ENCODE data around the gene ADAMTSL2.
A peak's percentile ranks its signal among the peaks of the same experiment; 100 is the strongest.

ADAMTSL2 gene

GRCh38 chr9:133505901-133506652 lies 28.4 kb upstream of the ADAMTSL2 start:
- Histone ChIP-seq H3K27ac (ENCODE audit: low read depth, low read length) (no peak overlapping the region), H3K9me3 (ENCODE audit: control insufficient read depth, insufficient read depth, low read length) (peaks cover 3% of the 10 kb centered on the region; the same call in 1 of the 2 replicates), H3K4me1 (ENCODE audit: control insufficient read depth, insufficient read depth, low read length) (peaks cover 12% of the 10 kb centered on the region), H3K4me3 (ENCODE audit: low read depth, low read length) (no peak overlapping the region), H3K9ac (ENCODE audit: low read depth, low read length) (no peak overlapping the region), H3K27me3 (ENCODE audit: control insufficient read depth, insufficient read depth, low read length) (no peaks in the 10 kb centered on the region), H3K36me3 (ENCODE audit: control insufficient read depth, insufficient read depth, low read length) (no peaks in the 10 kb centered on the region)

GRCh38 chr9:133506653-133507038 lies 27.9 kb upstream of the ADAMTSL2 start:
- H3K27me3 ChIP-seq (ENCODE audit: control insufficient read depth, insufficient read depth, low read length) = no peaks in the 10 kb centered on the region
- no peaks in the 10 kb centered on the region for H3K36me3 ChIP-seq (ENCODE audit: control insufficient read depth, insufficient read depth, low read length)
- no peak overlapping the region for H3K4me3 ChIP-seq (ENCODE audit: low read depth, low read length)
- H3K27ac ChIP-seq (ENCODE audit: low read depth, low read length) = no peak overlapping the region
- H3K9me3 ChIP-seq (ENCODE audit: control insufficient read depth, insufficient read depth, low read length) = peaks cover 3% of the 10 kb centered on the region; the same call in 1 of the 2 replicates
- peaks cover 12% of the 10 kb centered on the region for H3K4me1 ChIP-seq (ENCODE audit: control insufficient read depth, insufficient read depth, low read length)
- no peak overlapping the region for H3K9ac ChIP-seq (ENCODE audit: low read depth, low read length)

GRCh38 chr9:133507246-133507965 lies 27.1 kb upstream of the ADAMTSL2 start:
- Histone ChIP-seq H3K27ac (ENCODE audit: low read depth, low read length) (no peak overlapping the region), H3K9me3 (ENCODE audit: control insufficient read depth, insufficient read depth, low read length) (no peaks in the 10 kb centered on the region), H3K36me3 (ENCODE audit: control insufficient read depth, insufficient read depth, low read length) (no peaks in the 10 kb centered on the region), H3K27me3 (ENCODE audit: control insufficient read depth, insufficient read depth, low read length) (no peaks in the 10 kb centered on the region), H3K4me1 (ENCODE audit: control insufficient read depth, insufficient read depth, low read length) (peaks cover 12% of the 10 kb centered on the region), H3K4me3 (ENCODE audit: low read depth, low read length) (no peak overlapping the region), H3K9ac (ENCODE audit: low read depth, low read length) (no peak overlapping the region)

GRCh38 chr9:133508046-133508445 lies 26.5 kb upstream of the ADAMTSL2 start:
- no peaks in the 10 kb centered on the region for H3K36me3 ChIP-seq (ENCODE audit: control insufficient read depth, insufficient read depth, low read length)
- H3K27me3 ChIP-seq (ENCODE audit: control insufficient read depth, insufficient read depth, low read length) = no peaks in the 10 kb centered on the region
- no peak overlapping the region for H3K27ac ChIP-seq (ENCODE audit: low read depth, low read length)
- no peak overlapping the region for H3K4me3 ChIP-seq (ENCODE audit: low read depth, low read length)
- H3K9ac ChIP-seq (ENCODE audit: low read depth, low read length) = no peak overlapping the region
- H3K4me1 ChIP-seq (ENCODE audit: control insufficient read depth, insufficient read depth, low read length) = peaks cover 12% of the 10 kb centered on the region
- no peaks in the 10 kb centered on the region for H3K9me3 ChIP-seq (ENCODE audit: control insufficient read depth, insufficient read depth, low read length)

DNA sequence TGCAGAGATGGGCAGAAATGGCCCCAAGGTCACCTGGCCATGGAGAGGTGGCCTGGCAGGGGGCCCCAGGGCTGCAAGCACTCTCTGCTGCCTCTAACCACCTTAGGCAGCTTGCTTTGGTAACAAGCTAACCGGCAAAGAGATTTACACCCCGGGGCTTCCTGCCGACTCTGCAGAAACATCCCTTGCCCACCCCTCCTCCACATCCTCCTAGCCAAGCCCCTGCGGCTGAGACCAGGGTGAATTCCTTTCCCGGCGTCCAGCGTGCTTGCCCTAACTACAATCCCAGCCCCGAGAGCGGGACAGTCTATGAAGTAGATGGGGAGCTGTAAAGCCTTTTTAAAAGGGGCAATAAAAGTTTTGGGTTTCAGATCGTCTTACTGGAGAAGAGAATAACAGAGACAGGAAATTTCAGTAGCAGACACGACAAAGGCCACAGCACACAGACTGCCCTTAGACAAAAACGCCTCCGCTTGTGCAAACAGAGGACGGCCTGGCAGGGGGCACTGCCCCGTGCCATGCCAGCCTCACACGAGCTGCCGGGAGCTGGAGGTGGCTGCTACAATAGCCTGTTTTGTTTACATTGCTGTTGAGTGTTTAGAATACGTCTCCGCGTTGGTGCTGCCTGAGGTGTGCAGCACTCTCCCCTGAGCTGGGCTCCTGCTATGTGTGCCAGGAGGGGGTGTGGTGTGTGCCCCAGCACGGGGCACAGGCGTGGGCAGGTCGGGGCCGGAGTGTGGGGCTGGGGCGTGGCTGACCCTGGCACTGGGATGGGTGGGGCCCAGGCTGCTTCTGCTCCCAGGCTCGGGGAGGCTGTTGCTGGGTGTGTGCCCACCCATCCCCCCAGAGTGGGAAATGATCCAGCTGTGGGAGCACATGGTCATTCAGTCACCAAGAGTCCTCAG lies 25.1 kb upstream of the ADAMTSL2 start:
- H3K27ac ChIP-seq (ENCODE audit: low read depth, low read length) = no peak overlapping the region
- no peaks in the 10 kb centered on the region for H3K9me3 ChIP-seq (ENCODE audit: control insufficient read depth, insufficient read depth, low read length)
- H3K36me3 ChIP-seq (ENCODE audit: control insufficient read depth, insufficient read depth, low read length) = no peaks in the 10 kb centered on the region
- no peaks in the 10 kb centered on the region for H3K27me3 ChIP-seq (ENCODE audit: control insufficient read depth, insufficient read depth, low read length)
- H3K9ac ChIP-seq (ENCODE audit: low read depth, low read length) = peak overlapping the region; percentile 18; the same call in 1 of the 2 replicates
- H3K4me1 ChIP-seq (ENCODE audit: control insufficient read depth, insufficient read depth, low read length) = peaks cover 12% of the 10 kb centered on the region
- peak overlapping the region; percentile 27 for H3K4me3 ChIP-seq (ENCODE audit: low read depth, low read length)

GRCh38 chr9:133510926-133511505 lies 23.5 kb upstream of the ADAMTSL2 start:
- Histone ChIP-seq H3K9ac (ENCODE audit: low read depth, low read length) (no peak overlapping the region), H3K27ac (ENCODE audit: low read depth, low read length) (no peak overlapping the region), H3K9me3 (ENCODE audit: control insufficient read depth, insufficient read depth, low read length) (no peaks in the 10 kb centered on the region), H3K36me3 (ENCODE audit: control insufficient read depth, insufficient read depth, low read length) (no peaks in the 10 kb centered on the region), H3K4me3 (ENCODE audit: low read depth, low read length) (no peak overlapping the region), H3K27me3 (ENCODE audit: control insufficient read depth, insufficient read depth, low read length) (no peaks in the 10 kb centered on the region), H3K4me1 (ENCODE audit: control insufficient read depth, insufficient read depth, low read length) (peaks cover 12% of the 10 kb centered on the region)

- Histone ChIP-seq H3K27ac (ENCODE audit: low read depth, low read length) (no peak overlapping the region), H3K36me3 (ENCODE audit: control insufficient read depth, insufficient read depth, low read length) (no peaks in the 10 kb centered on the region), H3K27me3 (ENCODE audit: control insufficient read depth, insufficient read depth, low read length) (no peaks in the 10 kb centered on the region), H3K4me1 (ENCODE audit: control insufficient read depth, insufficient read depth, low read length) (peaks cover 12% of the 10 kb centered on the region), H3K9me3 (ENCODE audit: control insufficient read depth, insufficient read depth, low read length) (no peaks in the 10 kb centered on the region), H3K4me3 (ENCODE audit: low read depth, low read length) (no peak overlapping the region), H3K9ac (ENCODE audit: low read depth, low read length) (no peak overlapping the region)
These were observed 22.9 kb upstream of the ADAMTSL2 start for GRCh38 chr9:133511607-133512006.

- Histone ChIP-seq H3K9me3 (ENCODE audit: control insufficient read depth, insufficient read depth, low read length) (no peaks in the 10 kb centered on the region), H3K9ac (ENCODE audit: low read depth, low read length) (no peak overlapping the region), H3K36me3 (ENCODE audit: control insufficient read depth, insufficient read depth, low read length) (no peaks in the 10 kb centered on the region), H3K4me3 (ENCODE audit: low read depth, low read length) (no peak overlapping the region), H3K27me3 (ENCODE audit: control insufficient read depth, insufficient read depth, low read length) (no peaks in the 10 kb centered on the region), H3K4me1 (ENCODE audit: control insufficient read depth, insufficient read depth, low read length) (peaks cover 12% of the 10 kb centered on the region), H3K27ac (ENCODE audit: low read depth, low read length) (no peak overlapping the region)
These were observed 22.0 kb upstream of the ADAMTSL2 start for GRCh38 chr9:133512253-133513213.

DNA sequence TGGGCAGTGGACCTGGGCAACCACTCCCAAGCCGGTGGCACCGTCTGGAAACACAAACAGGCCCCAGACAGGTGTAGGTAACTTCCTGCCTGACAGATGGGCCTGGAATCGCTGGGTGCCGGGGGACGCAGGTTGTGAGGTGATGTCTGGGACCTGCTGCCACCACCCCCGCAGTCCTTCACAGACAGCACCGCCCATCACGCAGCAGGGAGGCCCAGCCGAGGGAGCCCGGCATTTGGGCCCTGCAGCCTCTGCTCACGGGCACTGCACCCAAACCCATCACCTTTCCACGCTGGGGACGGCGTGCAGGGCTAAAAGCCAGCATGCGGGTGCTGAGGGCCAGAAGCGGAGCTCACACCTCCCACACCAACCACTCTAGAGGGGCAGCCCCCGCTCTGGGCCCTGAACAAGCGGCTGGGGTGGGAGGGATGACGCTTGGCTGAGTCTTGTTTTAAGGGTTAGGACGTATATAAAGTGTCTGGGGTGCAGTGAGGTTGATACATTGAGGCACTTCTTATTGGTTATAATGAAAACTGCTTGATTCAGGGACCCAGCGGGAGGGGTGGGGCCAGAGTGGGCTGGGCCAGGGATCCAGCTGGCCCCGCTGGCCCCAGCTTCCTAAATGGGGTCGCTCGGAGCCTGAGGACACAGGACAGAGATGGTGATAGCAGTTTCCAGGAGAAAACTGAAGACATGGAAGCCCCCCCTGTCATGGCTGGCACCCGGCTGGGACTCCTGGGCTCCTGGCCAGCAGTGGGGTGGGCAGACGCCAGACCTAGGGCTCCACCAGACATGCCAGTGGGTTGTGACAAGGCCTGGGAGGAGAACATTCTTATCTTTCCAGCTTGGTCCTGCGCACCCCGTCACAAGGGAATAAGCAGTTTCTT lies 21.0 kb upstream of the ADAMTSL2 start:
- Histone ChIP-seq H3K4me3 (ENCODE audit: low read depth, low read length) (no peak overlapping the region), H3K27ac (ENCODE audit: low read depth, low read length) (no peak overlapping the region), H3K4me1 (ENCODE audit: control insufficient read depth, insufficient read depth, low read length) (peaks cover 12% of the 10 kb centered on the region), H3K36me3 (ENCODE audit: control insufficient read depth, insufficient read depth, low read length) (no peaks in the 10 kb centered on the region), H3K9ac (ENCODE audit: low read depth, low read length) (no peak overlapping the region), H3K9me3 (ENCODE audit: control insufficient read depth, insufficient read depth, low read length) (no peaks in the 10 kb centered on the region), H3K27me3 (ENCODE audit: control insufficient read depth, insufficient read depth, low read length) (no peaks in the 10 kb centered on the region)

Measured in HUES48 (cell line).